ENCODE measurements around the gene GAS2.

Gene GAS2

DNA sequence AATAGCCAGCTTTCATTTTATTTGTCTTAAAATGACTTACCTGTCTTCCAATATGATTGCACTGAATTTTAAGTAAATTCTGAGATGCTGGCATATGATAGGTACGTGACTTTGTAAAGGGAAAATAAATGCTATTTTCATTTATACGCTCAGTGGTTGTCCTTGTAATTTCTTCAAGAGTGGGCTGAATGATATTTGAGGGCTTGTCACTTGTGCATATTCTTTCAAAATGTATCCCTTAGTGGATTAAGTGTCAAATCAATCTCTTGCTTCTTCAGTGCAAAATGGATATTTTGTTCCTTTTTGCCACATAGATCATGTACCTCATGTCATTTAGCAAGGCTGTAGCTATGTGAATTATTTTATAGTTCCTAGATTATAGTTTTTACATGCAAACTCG lies 56.9 kb downstream of the GAS2 start:
- H3K4me3 ChIP-seq (ENCODE audit: low read depth, low read length), result no peak overlapping the region
- POLR2A ChIA-PET, result no interaction called here
- no peaks in the 10 kb centered on the region for H3K4me1 ChIP-seq (ENCODE audit: control insufficient read depth, insufficient read depth, low read length)
- H3K36me3 ChIP-seq (ENCODE audit: control insufficient read depth in 2 of 2, insufficient read depth in 1 of 2, low read length in 2 of 2), result no peaks in the 10 kb centered on the region
- H3K9me3 ChIP-seq (ENCODE audit: control insufficient read depth, insufficient read depth, low read depth, low read length), result no peaks in the 10 kb centered on the region
- TF ChIP-seq ZSCAN30 (tag by site-specific recombination; IDR thresholded peaks at IDR 0.05), result no peak
- no peak for TF ChIP-seq ZFP69B (tag by site-specific recombination; IDR thresholded peaks at IDR 0.05)
- no peak for TF ChIP-seq ZNF623 (tag by site-specific recombination; IDR thresholded peaks at IDR 0.05)
- no peak for TF ChIP-seq MYNN (tag by site-specific recombination; IDR thresholded peaks at IDR 0.05; ENCODE audit: borderline replicate concordance)
- TF ChIP-seq ZNF23 (tag by site-specific recombination; IDR thresholded peaks at IDR 0.05; ENCODE audit: borderline replicate concordance), result no peak
- no peak for TF ChIP-seq ZNF239 (tag by site-specific recombination; IDR thresholded peaks at IDR 0.05)
- no peak for TF ChIP-seq OVOL3 (tag by site-specific recombination; IDR thresholded peaks at IDR 0.05)
- TF ChIP-seq ZNF747 (tag by site-specific recombination; IDR thresholded peaks at IDR 0.05), result no peak
- TF ChIP-seq MEIS1 (CRISPR knock-in tag; IDR thresholded peaks at IDR 0.05; ENCODE audit: borderline replicate concordance), result no peak
- no peak for TF ChIP-seq ZNF324 (tag by site-specific recombination; IDR thresholded peaks at IDR 0.05)
- no peak for TF ChIP-seq ZNF184 (tag by site-specific recombination; IDR thresholded peaks at IDR 0.05)
- TF ChIP-seq ZNF76 (tag by site-specific recombination; IDR thresholded peaks at IDR 0.05; ENCODE audit: borderline replicate concordance, low read depth), result no peak
- no peak for TF ChIP-seq AEBP2 (tag by site-specific recombination; IDR thresholded peaks at IDR 0.05; ENCODE audit: borderline replicate concordance)
- no peak for TF ChIP-seq ZBTB21 (tag by site-specific recombination; IDR thresholded peaks at IDR 0.05)
- no peak for TF ChIP-seq ZNF558 (tag by site-specific recombination; IDR thresholded peaks at IDR 0.05)
- no peak overlapping the region for H3K27ac ChIP-seq (ENCODE audit: extremely low read depth, low read depth, low read length)
- CTCF ChIA-PET, result interaction anchor here (0.7 to 1.2 kb wide), 2 partner anchors 57 to 65 kb away, joined by 4 read pairs; no protein-coding TSS in a partner anchor

GRCh38 chr11:22725079-22725478 lies 58.7 kb downstream of the GAS2 start:
- Histone ChIP-seq H3K36me3 (ENCODE audit: control insufficient read depth in 2 of 2, insufficient read depth in 1 of 2, low read length in 2 of 2) (no peaks in the 10 kb centered on the region), H3K27ac (ENCODE audit: extremely low read depth, low read depth, low read length) (no peak overlapping the region), H3K4me3 (ENCODE audit: low read depth, low read length) (no peak overlapping the region), H3K4me1 (ENCODE audit: control insufficient read depth, insufficient read depth, low read length) (no peaks in the 10 kb centered on the region), H3K9me3 (ENCODE audit: control insufficient read depth, insufficient read depth, low read depth, low read length) (no peaks in the 10 kb centered on the region)
- TF ChIP-seq ZNF19 (tag by site-specific recombination; IDR thresholded peaks at IDR 0.05; ENCODE audit: low read depth) (no peak), ZNF639 (tag by site-specific recombination; IDR thresholded peaks at IDR 0.05) (no peak), ZNF596 (tag by site-specific recombination; IDR thresholded peaks at IDR 0.05) (no peak), ZNF324 (tag by site-specific recombination; IDR thresholded peaks at IDR 0.05) (no peak)
- CTCF ChIA-PET, result no interaction called here
- POLR2A ChIA-PET, result no interaction called here

DNA sequence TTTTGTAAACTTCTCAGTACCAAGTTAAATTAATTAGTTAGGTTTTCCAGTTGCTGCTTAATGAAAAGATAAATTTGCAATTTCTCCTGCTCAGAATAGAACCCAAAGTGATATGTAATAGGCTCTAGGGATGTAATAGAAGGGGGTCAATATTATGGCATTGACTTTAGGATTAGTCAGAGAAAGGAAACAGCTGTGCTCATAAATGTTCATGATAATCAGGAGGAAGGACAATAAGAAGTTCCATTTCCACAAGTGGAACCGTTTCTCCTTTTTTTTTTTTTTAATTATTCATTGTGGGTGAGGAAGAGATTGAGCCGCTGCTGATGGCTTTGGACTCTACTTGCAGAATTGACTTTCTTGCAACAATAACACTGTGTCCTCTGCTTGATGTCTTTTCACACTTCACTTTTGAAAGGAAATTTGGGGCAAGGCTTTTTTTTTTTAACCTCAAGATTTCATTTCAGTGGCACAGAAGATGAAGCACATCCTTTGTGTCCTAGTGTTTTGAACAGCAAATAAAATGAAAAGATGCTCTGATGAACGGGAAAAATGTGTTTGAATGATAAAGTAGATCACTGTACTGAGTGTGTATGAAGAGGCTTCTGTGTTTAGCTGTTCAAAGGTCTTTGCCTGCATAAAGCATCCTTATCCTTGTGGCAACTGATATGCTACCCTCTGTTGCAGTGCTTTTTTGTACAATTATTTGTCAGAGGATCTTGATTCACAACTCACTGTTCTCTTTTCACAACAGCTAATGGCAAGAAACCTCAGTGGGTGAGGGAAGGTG lies 62.4 kb downstream of the GAS2 start:
- ChIA-PET CTCF (interaction anchor here (0.5 to 1.3 kb wide), 4 partner anchors 18 to 104 kb away, joined by 3 to 5 read pairs (median 4); no protein-coding TSS in a partner anchor), POLR2A (no interaction called here)
- Histone ChIP-seq H3K9me3 (ENCODE audit: control insufficient read depth, insufficient read depth, low read depth, low read length) (no peaks in the 10 kb centered on the region), H3K27ac (ENCODE audit: extremely low read depth, low read depth, low read length) (no peak overlapping the region), H3K36me3 (ENCODE audit: control insufficient read depth in 2 of 2, insufficient read depth in 1 of 2, low read length in 2 of 2) (no peaks in the 10 kb centered on the region), H3K4me3 (ENCODE audit: low read depth, low read length) (no peak overlapping the region), H3K4me1 (ENCODE audit: control insufficient read depth, insufficient read depth, low read length) (no peaks in the 10 kb centered on the region)
- TF ChIP-seq CTCF (tag by site-specific recombination; IDR thresholded peaks at IDR 0.05) (no peak), ZNF266 (tag by site-specific recombination; IDR thresholded peaks at IDR 0.05; ENCODE audit: low read depth) (no peak), WT1 (tag by site-specific recombination; IDR thresholded peaks at IDR 0.05) (no peak), ZNF341 (tag by site-specific recombination; IDR thresholded peaks at IDR 0.05; ENCODE audit: low read depth) (no peak), ZNF48 (tag by site-specific recombination; IDR thresholded peaks at IDR 0.05) (no peak), ZNF214 (tag by site-specific recombination; IDR thresholded peaks at IDR 0.05; ENCODE audit: borderline replicate concordance) (no peak), ZNF350 (tag by site-specific recombination; IDR thresholded peaks at IDR 0.05) (no peak), ZNF658 (tag by site-specific recombination; IDR thresholded peaks at IDR 0.05) (no peak)
- TF ChIP-seq, protein P1, sequence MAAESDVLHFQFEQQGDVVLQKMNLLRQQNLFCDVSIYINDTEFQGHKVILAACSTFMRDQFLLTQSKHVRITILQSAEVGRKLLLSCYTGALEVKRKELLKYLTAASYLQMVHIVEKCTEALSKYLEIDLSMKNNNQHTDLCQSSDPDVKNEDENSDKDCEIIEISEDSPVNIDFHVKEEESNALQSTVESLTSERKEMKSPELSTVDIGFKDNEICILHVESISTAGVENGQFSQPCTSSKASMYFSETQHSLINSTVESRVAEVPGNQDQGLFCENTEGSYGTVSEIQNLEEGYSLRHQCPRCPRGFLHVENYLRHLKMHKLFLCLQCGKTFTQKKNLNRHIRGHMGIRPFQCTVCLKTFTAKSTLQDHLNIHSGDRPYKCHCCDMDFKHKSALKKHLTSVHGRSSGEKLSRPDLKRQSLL (tag by site-specific recombination; IDR thresholded peaks at IDR 0.05), result no peak
